GM21737 (cell line): Measurements from ENCODE around the gene COL6A3.

Experiments used
- ATAC-seq: cut with Tn5 transposase; IDR thresholded peaks from one replicate; pipeline ENCODE4 v1.9.1; 2021; ENCODE audit warnings: mild to moderate bottlenecking, moderate library complexity; ENCODE audit not compliant: unreplicated experiment

The COL6A3 gene

GRCh38 chr2:237276716-237277490 is 137.1 kb downstream of the COL6A3 start:
- ATAC-seq, result no peak
